ENCODE results near the gene PLEK2. TPM values are rescaled to one million over a fixed set of nuclear protein-coding genes. Genes with fewer than 3 reads are reported as not detected.

PLEK2 gene
- total RNA-seq, 4 donors from 2014 or later, result 0.39 to 1.2 TPM; not detected in 2

GRCh38 chr14:67423424-67423823 lies 11.5 kb upstream of the PLEK2 start:
- no peak for DNase-seq (ENCODE audit: low spot score in 2 of 2)
- 68 to 86% methylated on average over 2 of the region's 2 CpGs for WGBS, 2 donors
- H3K9me3 ChIP-seq, result no peaks in the 10 kb centered on the region

GRCh38 chr14:67421356-67422224 lies 9.6 kb upstream of the PLEK2 start:
- H3K4me1 ChIP-seq, result no peaks in the 10 kb centered on the region
- no peak overlapping the region for H3K4me3 ChIP-seq
- H3K27ac ChIP-seq, result no peak overlapping the region
- no peaks in the 10 kb centered on the region for H3K9me3 ChIP-seq
- peaks cover 0 to 5% of the 10 kb centered on the region in 2 donors for H3K27me3 ChIP-seq
- WGBS, 2 donors, result 89% methylated on average over 11 of the region's 11 CpGs
- DNase-seq (ENCODE audit: low spot score in 2 of 2), result no peak
- no peak for TF ChIP-seq EP300 (IDR thresholded peaks at IDR 0.05)
- TF ChIP-seq CTCF (IDR thresholded peaks at IDR 0.05), result no peak
- no peak for TF ChIP-seq POLR2A (IDR thresholded peaks at IDR 0.05)
- H3K36me3 ChIP-seq, result no peaks in the 10 kb centered on the region

More at GRCh38 chr14:67423424-67423823, 11.5 kb upstream of the PLEK2 start:
- H3K4me3 ChIP-seq, result no peak overlapping the region
- H3K4me1 ChIP-seq, result peaks cover 0 to 7% (median 0%) of the 10 kb centered on the region in 4 donors
- TF ChIP-seq EP300 (IDR thresholded peaks at IDR 0.05), result no peak
- TF ChIP-seq POLR2A (IDR thresholded peaks at IDR 0.05), result no peak
- TF ChIP-seq CTCF (IDR thresholded peaks at IDR 0.05), result no peak
- no peak overlapping the region for H3K27ac ChIP-seq
- H3K27me3 ChIP-seq, result peaks cover 0 to 5% of the 10 kb centered on the region in 2 donors
- no peaks in the 10 kb centered on the region for H3K36me3 ChIP-seq

GRCh38 chr14:67420102-67420739 lies 8.3 kb upstream of the PLEK2 start:
- Histone ChIP-seq H3K9me3 (no peaks in the 10 kb centered on the region), H3K36me3 (no peaks in the 10 kb centered on the region), H3K4me3 (no peak overlapping the region), H3K27me3 (no peaks in the 10 kb centered on the region), H3K4me1 (no peaks in the 10 kb centered on the region), H3K27ac (no peak overlapping the region)
- TF ChIP-seq CTCF (IDR thresholded peaks at IDR 0.05), result peak in 2 of 5 experiments; percentile 9 to 34
- TF ChIP-seq EP300 (IDR thresholded peaks at IDR 0.05), result no peak
- TF ChIP-seq POLR2A (IDR thresholded peaks at IDR 0.05), result no peak
- no peak for DNase-seq (ENCODE audit: low spot score in 2 of 2)
- 69 to 79% methylated on average over 12 of the region's 12 CpGs for WGBS, 2 donors

- no peaks in the 10 kb centered on the region for H3K9me3 ChIP-seq
- no peaks in the 10 kb centered on the region for H3K27me3 ChIP-seq
- H3K4me1 ChIP-seq, result no peaks in the 10 kb centered on the region
- no peaks in the 10 kb centered on the region for H3K36me3 ChIP-seq
- no peak overlapping the region for H3K27ac ChIP-seq
- no peak for DNase-seq (ENCODE audit: low spot score in 2 of 2)
- no peak overlapping the region for H3K4me3 ChIP-seq
- 82 to 84% methylated on average over 11 of the region's 11 CpGs for WGBS, 2 donors
- TF ChIP-seq EP300 (IDR thresholded peaks at IDR 0.05) (no peak), POLR2A (IDR thresholded peaks at IDR 0.05) (no peak), CTCF (IDR thresholded peaks at IDR 0.05) (no peak)
Observed at GRCh38 chr14:67418401-67419191, 6.6 kb upstream of the PLEK2 start.
